HEK293 (cell line): ENCODE results near the gene KMO.

Experiments
- ZNF530 ChIP-seq: fragments of 450-650 bp; formaldehyde crosslinking; IDR thresholded peaks from 2 replicates; pipeline ENCODE4 v1.5.1; 2016; ENCODE audit warnings: low read depth, missing biosample characterization, missing genetic modification characterization
- TF ChIP-seq, protein P1 (sequence below): fragments of 450-650 bp; formaldehyde crosslinking; IDR thresholded peaks from 2 replicates; pipeline ENCODE4 v1.5.1; 2016; ENCODE audit warnings: missing biosample characterization, missing genetic modification characterization

DNA sequence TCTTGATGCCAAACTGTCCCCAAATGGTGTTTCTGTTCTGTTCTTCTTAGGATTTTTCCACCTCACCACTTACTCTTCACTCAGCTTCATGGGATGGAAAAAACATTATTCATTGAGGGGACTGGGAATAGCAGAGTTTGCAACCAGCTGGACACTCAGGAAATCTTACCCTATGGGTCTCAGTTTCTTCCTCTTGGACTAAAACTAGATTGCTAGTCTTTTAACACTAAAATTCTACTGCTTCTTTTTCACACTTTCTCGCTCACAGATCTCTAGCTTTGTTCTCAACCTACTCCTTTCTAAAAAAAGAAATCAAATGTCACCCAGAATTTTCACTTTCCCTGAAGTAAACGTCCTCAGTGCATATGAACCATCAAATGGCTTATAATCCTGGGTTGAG lies 4.8 kb downstream of the KMO start:
- TF ChIP-seq, protein P1, sequence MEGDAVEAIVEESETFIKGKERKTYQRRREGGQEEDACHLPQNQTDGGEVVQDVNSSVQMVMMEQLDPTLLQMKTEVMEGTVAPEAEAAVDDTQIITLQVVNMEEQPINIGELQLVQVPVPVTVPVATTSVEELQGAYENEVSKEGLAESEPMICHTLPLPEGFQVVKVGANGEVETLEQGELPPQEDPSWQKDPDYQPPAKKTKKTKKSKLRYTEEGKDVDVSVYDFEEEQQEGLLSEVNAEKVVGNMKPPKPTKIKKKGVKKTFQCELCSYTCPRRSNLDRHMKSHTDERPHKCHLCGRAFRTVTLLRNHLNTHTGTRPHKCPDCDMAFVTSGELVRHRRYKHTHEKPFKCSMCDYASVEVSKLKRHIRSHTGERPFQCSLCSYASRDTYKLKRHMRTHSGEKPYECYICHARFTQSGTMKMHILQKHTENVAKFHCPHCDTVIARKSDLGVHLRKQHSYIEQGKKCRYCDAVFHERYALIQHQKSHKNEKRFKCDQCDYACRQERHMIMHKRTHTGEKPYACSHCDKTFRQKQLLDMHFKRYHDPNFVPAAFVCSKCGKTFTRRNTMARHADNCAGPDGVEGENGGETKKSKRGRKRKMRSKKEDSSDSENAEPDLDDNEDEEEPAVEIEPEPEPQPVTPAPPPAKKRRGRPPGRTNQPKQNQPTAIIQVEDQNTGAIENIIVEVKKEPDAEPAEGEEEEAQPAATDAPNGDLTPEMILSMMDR (tag by site-specific recombination) = no peak
- TF ChIP-seq ZNF530 (tag by site-specific recombination) = no peak
